Fibroblast of lung (primary cell): Measurements from ENCODE around the gene PAIP2.

Experiments
- EZH2 ChIP-seq: IDR thresholded peaks from 2 replicates; pipeline ENCODE4 v1.5.1; 2012; ENCODE audit warnings: low read length, control low read depth, mild to moderate bottlenecking; ENCODE audit errors: missing control alignments
- TF ChIP-seq, protein P1 (sequence below), 2 donors: IDR thresholded peaks in 1 of 2; conservative IDR thresholded peaks in 1 of 2; 1 replicate in 1 of 2; 2 replicates in 1 of 2; pipeline ENCODE4 v1.5.1; 2011 to 2012; ENCODE audit warnings: low read length in 2 of 2, control low read depth in 1 of 2, inconsistent platforms in 1 of 2, low read depth in 1 of 2, mild to moderate bottlenecking in 1 of 2

DNA sequence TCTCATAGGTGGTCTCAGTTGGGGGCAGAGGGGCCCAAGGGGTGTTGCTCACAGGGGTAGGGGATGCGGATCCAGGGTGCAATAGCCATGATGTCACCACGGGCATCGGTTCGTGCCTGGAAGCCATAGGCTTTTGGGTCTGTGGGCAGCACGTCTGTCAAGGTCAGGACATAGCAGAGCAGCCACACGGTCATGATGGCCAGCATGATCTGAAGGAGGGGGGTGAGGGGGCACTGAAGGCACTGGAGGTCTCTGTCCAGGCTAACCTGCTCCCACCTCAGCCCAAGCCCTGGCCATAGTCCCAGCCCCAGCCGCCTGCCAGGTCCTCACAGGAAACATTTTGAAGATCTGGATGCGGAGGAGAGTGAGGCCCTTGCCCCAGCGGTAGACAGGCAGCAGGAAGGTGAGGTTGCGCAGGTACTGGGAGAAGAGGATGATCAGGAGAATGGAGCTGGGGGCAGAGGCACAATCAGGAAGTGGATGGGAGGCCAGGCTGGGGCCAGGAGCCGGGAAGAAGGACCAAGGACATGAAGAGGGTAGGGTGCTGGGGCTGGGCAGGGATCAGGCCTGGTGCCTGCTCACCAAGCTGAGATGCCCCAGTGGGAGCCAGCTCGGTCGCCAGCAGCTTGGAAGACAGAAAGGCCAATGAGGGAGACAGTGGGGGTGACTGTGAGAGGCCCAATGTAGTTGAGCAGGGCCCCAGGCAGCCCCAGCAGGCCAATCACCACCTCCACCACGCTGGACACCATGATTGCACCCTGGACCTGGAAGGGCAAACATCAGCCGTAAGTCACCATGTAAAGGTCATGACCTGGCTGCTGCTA, 38.2 kb downstream of the PAIP2 start:
- TF ChIP-seq EZH2: no peak
- TF ChIP-seq, protein P1, sequence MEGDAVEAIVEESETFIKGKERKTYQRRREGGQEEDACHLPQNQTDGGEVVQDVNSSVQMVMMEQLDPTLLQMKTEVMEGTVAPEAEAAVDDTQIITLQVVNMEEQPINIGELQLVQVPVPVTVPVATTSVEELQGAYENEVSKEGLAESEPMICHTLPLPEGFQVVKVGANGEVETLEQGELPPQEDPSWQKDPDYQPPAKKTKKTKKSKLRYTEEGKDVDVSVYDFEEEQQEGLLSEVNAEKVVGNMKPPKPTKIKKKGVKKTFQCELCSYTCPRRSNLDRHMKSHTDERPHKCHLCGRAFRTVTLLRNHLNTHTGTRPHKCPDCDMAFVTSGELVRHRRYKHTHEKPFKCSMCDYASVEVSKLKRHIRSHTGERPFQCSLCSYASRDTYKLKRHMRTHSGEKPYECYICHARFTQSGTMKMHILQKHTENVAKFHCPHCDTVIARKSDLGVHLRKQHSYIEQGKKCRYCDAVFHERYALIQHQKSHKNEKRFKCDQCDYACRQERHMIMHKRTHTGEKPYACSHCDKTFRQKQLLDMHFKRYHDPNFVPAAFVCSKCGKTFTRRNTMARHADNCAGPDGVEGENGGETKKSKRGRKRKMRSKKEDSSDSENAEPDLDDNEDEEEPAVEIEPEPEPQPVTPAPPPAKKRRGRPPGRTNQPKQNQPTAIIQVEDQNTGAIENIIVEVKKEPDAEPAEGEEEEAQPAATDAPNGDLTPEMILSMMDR (conservative IDR thresholded peaks at IDR 0.05 in 1 of 2, IDR thresholded peaks at IDR 0.05 in 1 of 2; ENCODE audit: low read depth in 1 of 2, low read length in 2 of 2): no peak
